Transverse colon (tissue), 4 donors: ENCODE results near the gene HMX1. TPM values are rescaled to one million over a fixed set of nuclear protein-coding genes. Genes with fewer than 3 reads are reported as not detected.

ENCODE experiments used
- DNase-seq: peaks from one replicate; pipeline ENCODE4 v3.0.0-alpha.2; 2019
- H3K27ac ChIP-seq, 4 donors: fragments of 200-600 bp; sonication (generic); 2 replicates each; pipeline ENCODE4 v1.5.1; 2016 to 2018; ENCODE audit warnings: inconsistent platforms in 4 of 4
- H3K27me3 ChIP-seq: fragments of 200-600 bp; sonication (generic); 2 replicates; pipeline ENCODE4 v1.5.1; 2017; ENCODE audit warnings: inconsistent platforms
- H3K36me3 ChIP-seq, 4 donors: fragments of 200-600 bp; sonication (generic); 2 replicates each; pipeline ENCODE4 v1.5.1; 2017 to 2019; ENCODE audit warnings: inconsistent platforms in 4 of 4
- H3K4me1 ChIP-seq, 4 donors: fragments of 200-600 bp; sonication (generic); 2 replicates each; pipeline ENCODE4 v1.5.1; 2017 to 2020; ENCODE audit warnings: inconsistent platforms in 4 of 4
- H3K4me3 ChIP-seq, 4 donors: fragments of 200-600 bp; sonication (generic); 1 replicate in 1 of 4; 2 replicates in 3 of 4; pipeline versions ENCODE4 v1.5.1 to v1.6.1; 2017 to 2019; ENCODE audit warnings: inconsistent platforms in 4 of 4
- H3K9me3 ChIP-seq, 2 donors: fragments of 200-600 bp; sonication (generic); 2 replicates each; pipeline ENCODE4 v1.5.1; 2017 to 2019; ENCODE audit warnings: inconsistent platforms in 2 of 2
- CTCF ChIP-seq, 5 experiments: fragments of 200-600 bp in 3 of 5; fragments of 450-650 bp in 2 of 5; sonication (generic) in 3 of 5; IDR thresholded peaks; 1 replicate in 2 of 5; 2 replicates in 3 of 5; pipeline ENCODE4 v1.5.1; 2016 to 2017; ENCODE audit warnings: antibody characterized with exemption in 5 of 5, inconsistent platforms in 3 of 5, mild to moderate bottlenecking in 2 of 5, moderate library complexity in 1 of 5
- EP300 ChIP-seq: sonication (generic); formaldehyde crosslinking; IDR thresholded peaks from one replicate; pipeline ENCODE4 v1.6.1; 2017; ENCODE audit warnings: antibody characterized with exemption, low read depth
- POLR2A ChIP-seq: fragments of 450-650 bp; IDR thresholded peaks from one replicate; pipeline ENCODE4 v1.6.1; 2016; ENCODE audit warnings: antibody characterized with exemption, mild to moderate bottlenecking, moderate library complexity
- POLR2AphosphoS5 ChIP-seq, 3 donors: sonication (generic); formaldehyde crosslinking; IDR thresholded peaks; one replicate each; pipeline ENCODE4 v1.6.1; 2016; ENCODE audit warnings: antibody characterized with exemption in 3 of 3
- WGBS, 2 donors: methylation state at CpG; one replicate each; pipeline ENCODE4 v1.1.5; 2018; ENCODE audit warnings: low coverage in 1 of 2; 5-methylcytosine and 5-hydroxymethylcytosine counted together
- in situ Hi-C, 4 donors: fragments of 200-750 bp; cut with MboI; loops; one replicate each; pipeline versions ENCODE4 v1.15.0 to v1.15.1; 2017; ENCODE audit warnings: low sequenced_read_pairs in 3 of 4, low pct_ligation_motif_present in 1 of 4, low pct_unique_long_range_greater_than_20kb in 1 of 4
- intact Hi-C: fragments of 100-400 bp; cut with DNase I; formaldehyde crosslinking; loops from one replicate; pipeline ENCODE4 v1.15.1; 2023; ENCODE audit warnings: low total_unique reads
- total RNA-seq, 4 donors: library from RNA; depleted of rRNA; stranded (reverse); fragments of >200 nt; gene quantifications; one replicate each; pipeline ENCODE4 v1.1.0, GENCODE V29; 2016

The HMX1 gene
- total RNA-seq, 4 donors from 2014 or later: not detected

GRCh38 chr4:8905226-8905772 is 33.7 kb upstream of the HMX1 start:
- no peak overlapping the region for H3K4me3 ChIP-seq
- WGBS, 2 donors: 77% methylated on average over 20 of the region's 20 CpGs; no CpG with 5 or more reads in 1 of the 2 donors
- peaks cover 14% of the 10 kb centered on the region for H3K27me3 ChIP-seq
- no peaks in the 10 kb centered on the region for H3K4me1 ChIP-seq
- peaks cover 11 to 21% of the 10 kb centered on the region in 2 donors for H3K9me3 ChIP-seq
- no peak for DNase-seq
- no peaks in the 10 kb centered on the region for H3K36me3 ChIP-seq
- no peak for TF ChIP-seq POLR2AphosphoS5 (IDR thresholded peaks at IDR 0.05)
- no peak overlapping the region for H3K27ac ChIP-seq
- intact Hi-C loops (loop anchor here (5.0 kb wide), 1 partner anchor 688 kb away; no protein-coding TSS in a partner anchor), in situ Hi-C loops (no loop called here)

- TF ChIP-seq POLR2A (no peak), POLR2AphosphoS5 (IDR thresholded peaks at IDR 0.05) (no peak), CTCF (IDR thresholded peaks at IDR 0.05) (no peak), EP300 (no peak)
- DNase-seq: no peak
- H3K36me3 ChIP-seq: no peaks in the 10 kb centered on the region
- no peak overlapping the region for H3K27ac ChIP-seq
- intact Hi-C loops: loop anchor here (5.0 kb wide), 1 partner anchor 687 kb away; no protein-coding TSS in a partner anchor
- in situ Hi-C loops: no loop called here
- no peak overlapping the region for H3K4me3 ChIP-seq
- H3K9me3 ChIP-seq: peaks cover 11 to 21% of the 10 kb centered on the region in 2 donors
- H3K27me3 ChIP-seq: peaks cover 14% of the 10 kb centered on the region
- H3K4me1 ChIP-seq: no peaks in the 10 kb centered on the region
- WGBS, 2 donors: 85% methylated on average over 6 of the region's 6 CpGs; no CpG with 5 or more reads in 1 of the 2 donors
Measured at GRCh38 chr4:8904666-8905065, 33.0 kb upstream of the HMX1 start.

GRCh38 chr4:8904041-8904501 is 32.4 kb upstream of the HMX1 start:
- intact Hi-C loops: no loop called here
- H3K9me3 ChIP-seq: peaks cover 11 to 21% of the 10 kb centered on the region in 2 donors
- peaks cover 16% of the 10 kb centered on the region for H3K27me3 ChIP-seq
- TF ChIP-seq CTCF (IDR thresholded peaks at IDR 0.05) (no peak), POLR2AphosphoS5 (IDR thresholded peaks at IDR 0.05) (no peak), EP300 (no peak), POLR2A (no peak)
- in situ Hi-C loops: no loop called here
- WGBS, 2 donors: 85% methylated on average over 9 of the region's 9 CpGs; no CpG with 5 or more reads in 1 of the 2 donors
- no peaks in the 10 kb centered on the region for H3K36me3 ChIP-seq
- H3K4me3 ChIP-seq: no peak overlapping the region
- no peak overlapping the region for H3K27ac ChIP-seq
- H3K4me1 ChIP-seq: no peaks in the 10 kb centered on the region
- no peak for DNase-seq

GRCh38 chr4:8901335-8901734 is 29.7 kb upstream of the HMX1 start:
- Histone ChIP-seq H3K4me1 (no peaks in the 10 kb centered on the region), H3K27me3 (peaks cover 20% of the 10 kb centered on the region), H3K4me3 (no peak overlapping the region), H3K9me3 (peaks cover 11 to 21% of the 10 kb centered on the region in 2 donors), H3K36me3 (no peaks in the 10 kb centered on the region), H3K27ac (no peak overlapping the region)
- in situ Hi-C loops (no loop called here), intact Hi-C loops (no loop called here)
- DNase-seq: no peak
- TF ChIP-seq POLR2A (no peak), POLR2AphosphoS5 (IDR thresholded peaks at IDR 0.05) (no peak), CTCF (IDR thresholded peaks at IDR 0.05) (no peak), EP300 (no peak)
- WGBS, 2 donors: 94% methylated on average over 3 to 6 of the region's 6 CpGs
